Mesendoderm (in vitro differentiated cells): ENCODE data around the gene FAM149A.

Experiments used
- DNase-seq: peaks from one replicate; pipeline ENCODE4 v3.0.0; 2013
- H2AK5ac ChIP-seq: 2 replicates; pipeline ENCODE4 v1.6.1; 2013; ENCODE audit warnings: low read length, inconsistent platforms
- H2BK120ac ChIP-seq: 2 replicates; pipeline ENCODE4 v1.6.1; 2013; ENCODE audit warnings: low read depth, mild to moderate bottlenecking, low read length, moderate library complexity, mixed read lengths
- H2BK15ac ChIP-seq: replicated peaks from 2 replicates; pipeline ENCODE4 v1.6.1; 2013; ENCODE audit warnings: low read depth, mild to moderate bottlenecking, moderate library complexity
- H2BK5ac ChIP-seq: 2 replicates; pipeline ENCODE4 v1.6.1; 2013; ENCODE audit warnings: low read length, inconsistent platforms
- H3K18ac ChIP-seq: 2 replicates; pipeline ENCODE4 v1.6.1; 2013; ENCODE audit warnings: mild to moderate bottlenecking, low read length, mixed read lengths
- H3K23ac ChIP-seq: one replicate; pipeline ENCODE4 v1.6.1; 2013; ENCODE audit warnings: low read length
- H3K27ac ChIP-seq: 2 replicates; pipeline ENCODE4 v1.5.1; 2013; ENCODE audit warnings: low read depth, mild to moderate bottlenecking, inconsistent platforms, low read length, moderate library complexity
- H3K27me3 ChIP-seq: 2 replicates; pipeline ENCODE4 v1.6.1; 2013; ENCODE audit warnings: low read length, control low read depth, mild to moderate bottlenecking, inconsistent platforms; ENCODE audit not compliant: insufficient read depth, poor library complexity
- H3K36me3 ChIP-seq: 2 replicates; pipeline ENCODE4 v1.6.1; 2013; ENCODE audit warnings: low read length, inconsistent platforms; ENCODE audit not compliant: control insufficient read depth, insufficient read depth
- H3K4ac ChIP-seq: one replicate; pipeline ENCODE4 v1.6.1; 2013; ENCODE audit warnings: low read depth, mild to moderate bottlenecking, low read length, moderate library complexity
- H3K4me1 ChIP-seq: 2 replicates; pipeline ENCODE4 v1.6.1; 2013; ENCODE audit warnings: low read depth, low read length, inconsistent platforms; ENCODE audit not compliant: control insufficient read depth
- H3K4me2 ChIP-seq: 2 replicates; pipeline ENCODE4 v1.6.1; 2013; ENCODE audit warnings: low read length
- H3K4me3 ChIP-seq: 2 replicates; pipeline ENCODE4 v1.5.1; 2013; ENCODE audit warnings: mild to moderate bottlenecking, low read length
- H3K56ac ChIP-seq: one replicate; pipeline ENCODE4 v1.6.1; 2013; ENCODE audit warnings: low read length
- H3K79me1 ChIP-seq: 2 replicates; pipeline ENCODE4 v1.6.1; 2013; ENCODE audit warnings: low read length, inconsistent platforms
- H3K79me2 ChIP-seq: 2 replicates; pipeline ENCODE4 v1.6.1; 2013; ENCODE audit warnings: mild to moderate bottlenecking, low read length; ENCODE audit not compliant: control insufficient read depth, insufficient read depth
- H3K9ac ChIP-seq: 2 replicates; pipeline ENCODE4 v1.6.1; 2013; ENCODE audit warnings: low read length, inconsistent platforms
- H4K5ac ChIP-seq: one replicate; pipeline ENCODE4 v1.6.1; 2013; ENCODE audit warnings: low read length
- H4K8ac ChIP-seq: one replicate; pipeline ENCODE4 v1.6.1; 2013; ENCODE audit warnings: low read depth, mild to moderate bottlenecking, control low read depth, low read length, moderate library complexity
- WGBS: extraction: QIAGEN DNeasy Blood & Tissue Kit; methylation state at CpG from one replicate; pipeline ENCODE4 v1.1.7; 2013; ENCODE audit warnings: low lambda C conversion rate, missing lambda C conversion rate; ENCODE audit not compliant: insufficient coverage; ENCODE audit errors: extremely low coverage; 5-methylcytosine and 5-hydroxymethylcytosine counted together

FAM149A gene

GRCh38 chr4:186201010-186201409 is 96.5 kb downstream of the FAM149A start:
- H2BK15ac ChIP-seq, result no peak overlapping the region
- no peak overlapping the region for H3K9ac ChIP-seq
- H3K56ac ChIP-seq, result no peak overlapping the region
- H2BK5ac ChIP-seq, result no peak overlapping the region
- H3K27me3 ChIP-seq, result no peaks in the 10 kb centered on the region
- H3K4ac ChIP-seq, result no peak overlapping the region
- H2AK5ac ChIP-seq, result no peak overlapping the region
- no peaks in the 10 kb centered on the region for H3K79me2 ChIP-seq
- H3K4me3 ChIP-seq, result no peak overlapping the region
- no peaks in the 10 kb centered on the region for H3K36me3 ChIP-seq
- no CpG with 5 or more reads among the region's 7 CpGs for WGBS
- H3K79me1 ChIP-seq, result no peaks in the 10 kb centered on the region
- no peaks in the 10 kb centered on the region for H3K4me1 ChIP-seq
- no peak overlapping the region for H3K4me2 ChIP-seq
- DNase-seq, result no peak
- H4K5ac ChIP-seq, result no peak overlapping the region
- no peak overlapping the region for H2BK120ac ChIP-seq
- no peak overlapping the region for H3K23ac ChIP-seq
- no peak overlapping the region for H3K27ac ChIP-seq
- no peak overlapping the region for H3K18ac ChIP-seq
- no peak overlapping the region for H4K8ac ChIP-seq

- WGBS, result no CpG with 5 or more reads among the region's 9 CpGs
- Histone ChIP-seq H2BK120ac (no peak overlapping the region), H3K27ac (no peak overlapping the region), H3K79me1 (no peaks in the 10 kb centered on the region), H3K9ac (no peak overlapping the region), H4K8ac (no peak overlapping the region), H2BK5ac (no peak overlapping the region), H2BK15ac (no peak overlapping the region), H3K4ac (no peak overlapping the region), H3K27me3 (no peaks in the 10 kb centered on the region), H3K18ac (no peak overlapping the region), H3K4me1 (no peaks in the 10 kb centered on the region), H4K5ac (no peak overlapping the region), H3K56ac (no peak overlapping the region), H3K4me2 (no peak overlapping the region), H3K4me3 (no peak overlapping the region), H3K36me3 (no peaks in the 10 kb centered on the region), H3K79me2 (no peaks in the 10 kb centered on the region), H3K23ac (no peak overlapping the region), H2AK5ac (no peak overlapping the region)
- DNase-seq, result peak; percentile 71
Measured at GRCh38 chr4:186201535-186202230, 97.2 kb downstream of the FAM149A start.

GRCh38 chr4:186202490-186203140 is 98.1 kb downstream of the FAM149A start:
- Histone ChIP-seq H3K18ac (no peak overlapping the region), H3K9ac (no peak overlapping the region), H3K4me3 (no peak overlapping the region), H3K23ac (no peak overlapping the region), H3K79me2 (no peaks in the 10 kb centered on the region), H3K36me3 (no peaks in the 10 kb centered on the region), H3K4ac (no peak overlapping the region), H3K27me3 (no peaks in the 10 kb centered on the region), H2BK15ac (no peak overlapping the region), H3K56ac (no peak overlapping the region), H2BK120ac (no peak overlapping the region), H3K4me1 (no peaks in the 10 kb centered on the region), H4K8ac (no peak overlapping the region), H3K4me2 (no peak overlapping the region), H2AK5ac (no peak overlapping the region), H3K27ac (no peak overlapping the region), H2BK5ac (no peak overlapping the region), H4K5ac (no peak overlapping the region), H3K79me1 (no peaks in the 10 kb centered on the region)
- DNase-seq, result no peak
- WGBS, result no CpG with 5 or more reads among the region's 8 CpGs

- Histone ChIP-seq H2BK120ac (no peak overlapping the region), H3K18ac (no peak overlapping the region), H3K4ac (no peak overlapping the region), H3K27ac (no peak overlapping the region), H3K56ac (no peak overlapping the region), H3K4me1 (no peaks in the 10 kb centered on the region), H3K27me3 (no peaks in the 10 kb centered on the region), H2BK15ac (no peak overlapping the region), H2BK5ac (no peak overlapping the region), H3K4me2 (no peak overlapping the region), H3K23ac (no peak overlapping the region), H3K79me2 (no peaks in the 10 kb centered on the region), H4K5ac (no peak overlapping the region), H4K8ac (no peak overlapping the region), H3K79me1 (no peaks in the 10 kb centered on the region), H2AK5ac (no peak overlapping the region), H3K4me3 (no peak overlapping the region), H3K9ac (no peak overlapping the region), H3K36me3 (no peaks in the 10 kb centered on the region)
- no peak for DNase-seq
- no CpG with 5 or more reads among the region's 12 CpGs for WGBS
Measured at GRCh38 chr4:186203406-186203805, 98.9 kb downstream of the FAM149A start.

GRCh38 chr4:186204103-186204559 is 99.6 kb downstream of the FAM149A start:
- H2AK5ac ChIP-seq, result no peak overlapping the region
- H3K79me1 ChIP-seq, result no peaks in the 10 kb centered on the region
- no peaks in the 10 kb centered on the region for H3K27me3 ChIP-seq
- no peak overlapping the region for H3K27ac ChIP-seq
- H3K4me2 ChIP-seq, result no peak overlapping the region
- no peak overlapping the region for H3K23ac ChIP-seq
- no peaks in the 10 kb centered on the region for H3K4me1 ChIP-seq
- no peak overlapping the region for H4K8ac ChIP-seq
- DNase-seq, result peak; percentile 6
- H2BK15ac ChIP-seq, result no peak overlapping the region
- H2BK120ac ChIP-seq, result no peak overlapping the region
- H3K56ac ChIP-seq, result no peak overlapping the region
- H3K4me3 ChIP-seq, result no peak overlapping the region
- H3K9ac ChIP-seq, result no peak overlapping the region
- no peak overlapping the region for H3K18ac ChIP-seq
- H3K36me3 ChIP-seq, result no peaks in the 10 kb centered on the region
- H2BK5ac ChIP-seq, result no peak overlapping the region
- H3K79me2 ChIP-seq, result no peaks in the 10 kb centered on the region
- WGBS, result no CpG with 5 or more reads among the region's 45 CpGs
- H3K4ac ChIP-seq, result no peak overlapping the region
- H4K5ac ChIP-seq, result no peak overlapping the region
